Measurements from ENCODE around the gene RUVBL1.

Gene RUVBL1

DNA sequence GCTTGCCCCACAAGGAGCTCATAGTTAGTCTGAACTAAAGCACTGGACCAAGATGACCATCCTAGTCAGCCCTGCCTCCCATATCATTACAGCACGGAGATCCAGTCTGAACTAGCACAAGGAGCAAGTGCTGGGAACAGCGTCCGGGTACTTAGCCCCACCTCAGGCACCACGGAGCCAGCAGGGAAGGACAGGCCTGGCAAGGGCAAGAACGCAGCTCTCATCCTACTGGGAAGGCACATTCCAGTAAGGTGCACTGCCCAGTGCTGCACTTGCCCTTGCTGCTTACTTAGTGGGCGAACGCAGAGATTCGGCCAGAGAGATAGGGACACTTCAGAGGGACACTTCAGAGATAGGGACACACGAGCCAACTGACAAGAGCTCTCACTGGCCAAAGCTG is 43.8 kb downstream of the RUVBL1 start:
- no peaks in the 10 kb centered on the region for H3K27me3 ChIP-seq (ENCODE audit: control insufficient read depth in 1 of 2, insufficient read depth in 1 of 2, low read length in 2 of 2)
- no peak overlapping the region for H4K8ac ChIP-seq (ENCODE audit: low read length)
- no peak overlapping the region for H2BK120ac ChIP-seq (ENCODE audit: low read depth, low read length)
- H3K18ac ChIP-seq (ENCODE audit: low read depth in 1 of 2, low read length in 2 of 2), result peak overlapping the region in 1 of 2 experiments; percentile 25
- DNase-seq, result no peak
- peaks cover 16 to 23% of the 10 kb centered on the region in 2 experiments for H3K36me3 ChIP-seq (ENCODE audit: control insufficient read depth in 1 of 2, insufficient read depth in 2 of 2, low read depth in 1 of 2, low read length in 2 of 2)
- no peak overlapping the region for H2BK5ac ChIP-seq (ENCODE audit: low read depth, low read length, poor library complexity, severe bottlenecking)
- no peak overlapping the region for H3K14ac ChIP-seq (ENCODE audit: low read length in 2 of 2)
- H3K4ac ChIP-seq (ENCODE audit: low read depth in 1 of 2, low read length in 2 of 2), result no peak overlapping the region
- no peak overlapping the region for H2BK15ac ChIP-seq (ENCODE audit: low read depth, poor library complexity, severe bottlenecking)
- H2AFZ ChIP-seq (ENCODE audit: low read depth, low read length), result no peak overlapping the region
- 79% methylated on average over 9 of the region's 9 CpGs for WGBS
- H3K27ac ChIP-seq (ENCODE audit: low read length, poor library complexity, severe bottlenecking), result no peak overlapping the region
- H3K23ac ChIP-seq (ENCODE audit: low read length in 2 of 2), result no peak overlapping the region
- H3K9ac ChIP-seq (ENCODE audit: low read length), result no peak overlapping the region
- no peaks in the 10 kb centered on the region for H3K9me3 ChIP-seq (ENCODE audit: control insufficient read depth, low read length)
- H4K91ac ChIP-seq (ENCODE audit: low read length), result no peak overlapping the region
- peaks cover 6% of the 10 kb centered on the region for H3K79me1 ChIP-seq (replicated peaks; ENCODE audit: low read length, poor library complexity, severe bottlenecking)
- peak overlapping the region; percentile 2 to 37 for H2BK12ac ChIP-seq (ENCODE audit: low read length in 2 of 2)
- H3K4me1 ChIP-seq (ENCODE audit: control insufficient read depth, insufficient read depth, low read depth, low read length), result peaks cover 59% of the 10 kb centered on the region
- H3K4me3 ChIP-seq (ENCODE audit: insufficient read depth in 1 of 2, low read depth in 1 of 2, low read length in 2 of 2), result no peak overlapping the region
- no peak overlapping the region for H3K4me2 ChIP-seq (ENCODE audit: low read length, poor library complexity, severe bottlenecking)
- H2AK5ac ChIP-seq (ENCODE audit: low read length, severe bottlenecking), result no peak overlapping the region

DNA sequence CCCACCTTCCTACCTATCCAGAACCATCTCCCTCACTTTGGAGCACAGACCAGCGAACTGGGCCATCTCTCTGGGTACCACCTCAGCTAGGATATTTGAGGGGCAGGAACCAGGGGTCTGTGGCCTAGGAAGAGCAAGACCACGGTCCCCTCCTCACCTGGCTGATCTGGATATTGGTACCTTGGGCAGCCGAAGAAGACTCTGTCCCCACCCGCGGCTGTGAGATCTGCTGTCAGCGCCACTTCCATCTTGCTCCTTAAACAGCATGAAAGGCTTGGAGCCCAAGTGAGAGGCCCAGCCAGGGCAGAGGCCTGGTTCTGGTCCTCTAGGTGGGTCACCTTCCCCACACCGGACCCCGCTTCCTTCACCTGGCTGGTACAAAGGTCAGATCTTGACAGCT is 44.7 kb downstream of the RUVBL1 start:
- Histone ChIP-seq H4K8ac (ENCODE audit: low read length) (no peak overlapping the region), H2AFZ (ENCODE audit: low read depth, low read length) (no peak overlapping the region), H3K23ac (ENCODE audit: low read length in 2 of 2) (no peak overlapping the region), H3K9ac (ENCODE audit: low read length) (no peak overlapping the region), H4K91ac (ENCODE audit: low read length) (no peak overlapping the region), H3K4ac (ENCODE audit: low read depth in 1 of 2, low read length in 2 of 2) (no peak overlapping the region), H3K9me3 (ENCODE audit: control insufficient read depth, low read length) (no peaks in the 10 kb centered on the region), H2AK5ac (ENCODE audit: low read length, severe bottlenecking) (no peak overlapping the region), H3K18ac (ENCODE audit: low read depth in 1 of 2, low read length in 2 of 2) (no peak overlapping the region), H3K4me2 (ENCODE audit: low read length, poor library complexity, severe bottlenecking) (no peak overlapping the region), H3K36me3 (ENCODE audit: control insufficient read depth in 1 of 2, insufficient read depth in 2 of 2, low read depth in 1 of 2, low read length in 2 of 2) (peaks cover 16 to 20% of the 10 kb centered on the region in 2 experiments), H2BK5ac (ENCODE audit: low read depth, low read length, poor library complexity, severe bottlenecking) (no peak overlapping the region), H2BK15ac (ENCODE audit: low read depth, poor library complexity, severe bottlenecking) (no peak overlapping the region), H3K27ac (ENCODE audit: low read length, poor library complexity, severe bottlenecking) (no peak overlapping the region), H3K14ac (ENCODE audit: low read length in 2 of 2) (no peak overlapping the region), H2BK12ac (ENCODE audit: low read length in 2 of 2) (peak overlapping the region in 1 of 2 experiments; percentile 10), H3K4me3 (ENCODE audit: insufficient read depth in 1 of 2, low read depth in 1 of 2, low read length in 2 of 2) (no peak overlapping the region), H3K27me3 (ENCODE audit: control insufficient read depth in 1 of 2, insufficient read depth in 1 of 2, low read length in 2 of 2) (no peaks in the 10 kb centered on the region), H3K79me1 (replicated peaks; ENCODE audit: low read length, poor library complexity, severe bottlenecking) (peaks cover 6% of the 10 kb centered on the region), H3K4me1 (ENCODE audit: control insufficient read depth, insufficient read depth, low read depth, low read length) (peaks cover 56% of the 10 kb centered on the region), H2BK120ac (ENCODE audit: low read depth, low read length) (no peak overlapping the region)
- 96% methylated on average over 8 of the region's 8 CpGs for WGBS
- DNase-seq, result no peak

DNA sequence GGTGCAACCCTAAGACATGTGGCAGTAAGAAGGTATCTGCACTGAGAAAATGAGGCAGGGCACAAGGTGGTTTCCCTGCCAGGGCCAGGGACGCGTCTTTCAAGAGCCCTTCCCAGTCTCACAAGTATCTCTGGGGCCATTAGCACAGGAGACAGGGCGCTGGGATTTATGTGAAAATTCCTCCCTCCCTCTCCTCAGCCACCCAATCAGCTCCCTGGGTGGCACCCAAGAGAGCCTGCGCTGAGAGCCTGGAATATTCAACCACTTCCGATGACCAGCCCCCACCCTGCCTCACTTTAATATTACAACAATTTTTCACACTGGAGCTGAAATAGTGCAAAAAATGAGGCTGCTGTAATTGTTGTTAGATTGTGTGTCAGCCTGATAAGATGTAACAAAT is 45.3 kb downstream of the RUVBL1 start:
- H4K91ac ChIP-seq (ENCODE audit: low read length), result peak overlapping the region; percentile 22
- no peak overlapping the region for H3K4ac ChIP-seq (ENCODE audit: low read depth in 1 of 2, low read length in 2 of 2)
- peaks cover 54% of the 10 kb centered on the region for H3K4me1 ChIP-seq (ENCODE audit: control insufficient read depth, insufficient read depth, low read depth, low read length)
- no peak for DNase-seq
- no peak overlapping the region for H2AFZ ChIP-seq (ENCODE audit: low read depth, low read length)
- no peak overlapping the region for H2BK120ac ChIP-seq (ENCODE audit: low read depth, low read length)
- no peak overlapping the region for H3K27ac ChIP-seq (ENCODE audit: low read length, poor library complexity, severe bottlenecking)
- no peak overlapping the region for H3K23ac ChIP-seq (ENCODE audit: low read length in 2 of 2)
- H3K36me3 ChIP-seq (ENCODE audit: control insufficient read depth in 1 of 2, insufficient read depth in 2 of 2, low read depth in 1 of 2, low read length in 2 of 2), result peaks cover 13 to 20% of the 10 kb centered on the region in 2 experiments
- no peak overlapping the region for H4K8ac ChIP-seq (ENCODE audit: low read length)
- H3K4me2 ChIP-seq (ENCODE audit: low read length, poor library complexity, severe bottlenecking), result no peak overlapping the region
- no peaks in the 10 kb centered on the region for H3K9me3 ChIP-seq (ENCODE audit: control insufficient read depth, low read length)
- no peak overlapping the region for H3K4me3 ChIP-seq (ENCODE audit: insufficient read depth in 1 of 2, low read depth in 1 of 2, low read length in 2 of 2)
- H2BK5ac ChIP-seq (ENCODE audit: low read depth, low read length, poor library complexity, severe bottlenecking), result no peak overlapping the region
- no peaks in the 10 kb centered on the region for H3K27me3 ChIP-seq (ENCODE audit: control insufficient read depth in 1 of 2, insufficient read depth in 1 of 2, low read length in 2 of 2)
- H2AK5ac ChIP-seq (ENCODE audit: low read length, severe bottlenecking), result no peak overlapping the region
- H2BK15ac ChIP-seq (ENCODE audit: low read depth, poor library complexity, severe bottlenecking), result no peak overlapping the region
- no peak overlapping the region for H2BK12ac ChIP-seq (ENCODE audit: low read length in 2 of 2)
- H3K18ac ChIP-seq (ENCODE audit: low read depth in 1 of 2, low read length in 2 of 2), result no peak overlapping the region
- 87% methylated on average over 3 of the region's 5 CpGs for WGBS
- H3K9ac ChIP-seq (ENCODE audit: low read length), result no peak overlapping the region
- H3K79me1 ChIP-seq (replicated peaks; ENCODE audit: low read length, poor library complexity, severe bottlenecking), result peaks cover 6% of the 10 kb centered on the region
- no peak overlapping the region for H3K14ac ChIP-seq (ENCODE audit: low read length in 2 of 2)

DNA sequence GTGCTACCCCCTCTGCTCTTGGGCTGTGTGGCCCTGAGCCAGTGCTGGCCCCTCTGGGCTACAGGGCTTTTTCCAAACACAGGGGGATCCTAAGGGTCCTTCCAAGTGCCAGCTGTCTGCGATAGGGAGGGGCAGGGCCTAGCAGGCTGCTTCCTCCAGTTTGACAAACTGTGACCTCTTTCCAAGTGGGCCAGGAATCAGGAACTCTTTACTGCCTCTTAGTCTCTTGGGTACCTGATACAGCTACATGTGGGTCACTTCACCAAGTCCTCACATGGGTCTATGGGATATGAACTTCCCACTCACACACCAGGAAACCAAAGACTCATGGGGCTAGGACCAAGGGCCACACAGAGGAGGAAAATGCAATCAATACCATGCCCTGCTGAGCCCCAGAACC is 45.9 kb downstream of the RUVBL1 start:
- Histone ChIP-seq H3K23ac (ENCODE audit: low read length in 2 of 2) (no peak overlapping the region), H3K79me1 (replicated peaks; ENCODE audit: low read length, poor library complexity, severe bottlenecking) (peaks cover 7% of the 10 kb centered on the region), H2AFZ (ENCODE audit: low read depth, low read length) (no peak overlapping the region), H3K4me1 (ENCODE audit: control insufficient read depth, insufficient read depth, low read depth, low read length) (peaks cover 54% of the 10 kb centered on the region), H2AK5ac (ENCODE audit: low read length, severe bottlenecking) (peak overlapping the region; percentile 45), H3K4me3 (ENCODE audit: insufficient read depth in 1 of 2, low read depth in 1 of 2, low read length in 2 of 2) (peak overlapping the region in 1 of 2 experiments; percentile 42), H4K91ac (ENCODE audit: low read length) (peak overlapping the region; percentile 53), H2BK5ac (ENCODE audit: low read depth, low read length, poor library complexity, severe bottlenecking) (no peak overlapping the region), H3K18ac (ENCODE audit: low read depth in 1 of 2, low read length in 2 of 2) (no peak overlapping the region), H2BK12ac (ENCODE audit: low read length in 2 of 2) (peak overlapping the region; percentile 23 to 79), H4K8ac (ENCODE audit: low read length) (no peak overlapping the region), H3K9ac (ENCODE audit: low read length) (peak overlapping the region; percentile 83), H3K36me3 (ENCODE audit: control insufficient read depth in 1 of 2, insufficient read depth in 2 of 2, low read depth in 1 of 2, low read length in 2 of 2) (peaks cover 11 to 23% of the 10 kb centered on the region in 2 experiments), H3K9me3 (ENCODE audit: control insufficient read depth, low read length) (no peaks in the 10 kb centered on the region), H3K27me3 (ENCODE audit: control insufficient read depth in 1 of 2, insufficient read depth in 1 of 2, low read length in 2 of 2) (no peaks in the 10 kb centered on the region), H2BK120ac (ENCODE audit: low read depth, low read length) (no peak overlapping the region), H3K14ac (ENCODE audit: low read length in 2 of 2) (peak overlapping the region in 1 of 2 experiments; percentile 22), H3K4me2 (ENCODE audit: low read length, poor library complexity, severe bottlenecking) (no peak overlapping the region), H2BK15ac (ENCODE audit: low read depth, poor library complexity, severe bottlenecking) (peak overlapping the region; percentile 19), H3K4ac (ENCODE audit: low read depth in 1 of 2, low read length in 2 of 2) (no peak overlapping the region), H3K27ac (ENCODE audit: low read length, poor library complexity, severe bottlenecking) (no peak overlapping the region)
- 69% methylated on average over 1 of the region's 1 CpG for WGBS
- no peak for DNase-seq

Data from mesenchymal stem cell (in vitro differentiated cells and primary cell).